Activated naive CD4-positive, alpha-beta T cell treated with anti-CD3 and anti-CD28 coated beads for 36 hours (primary cell): ENCODE measurements around the gene QRICH2. TPM values are rescaled to one million over a fixed set of nuclear protein-coding genes. Genes with fewer than 3 reads are reported as not detected.
A peak's percentile ranks its signal among the peaks of the same experiment; 100 is the strongest.
"Not testable (repeated sequence)": the region's sequence is repeated elsewhere in the genome, so short reads cannot be mapped to it uniquely, and the experiment has no call there.

Source experiments
- CTCF ChIA-PET: fragments of 350-600 bp; sonication (Branson Sonifier 250); formaldehyde crosslinking; loops from one replicate; lab custom pipeline; 2021; ENCODE audit warnings: antibody characterized with exemption; lab: Charles Lee
- DNase-seq: peaks from one replicate; pipeline ENCODE4 v3.0.0-alpha.2; 2020
- H3K27ac Mint-ChIP-seq: one replicate; pipeline ENCODE4 v1.8.0; 2021; ENCODE audit warnings: mild to moderate bottlenecking, mixed read lengths
- H3K27me3 Mint-ChIP-seq: one replicate; pipeline ENCODE4 v1.8.0; 2021; ENCODE audit warnings: low read depth, mixed read lengths
- H3K36me3 Mint-ChIP-seq: one replicate; pipeline ENCODE4 v1.8.0; 2021; ENCODE audit warnings: low read depth, mixed read lengths
- H3K4me1 Mint-ChIP-seq: one replicate; pipeline ENCODE4 v1.8.0; 2021; ENCODE audit warnings: low read depth, mixed read lengths
- H3K4me3 Mint-ChIP-seq: one replicate; pipeline ENCODE4 v1.8.0; 2021; ENCODE audit warnings: mild to moderate bottlenecking, moderate library complexity, mixed read lengths
- H3K9me3 Mint-ChIP-seq: one replicate; pipeline ENCODE4 v1.8.0; 2021; ENCODE audit warnings: mixed read lengths
- intact Hi-C: fragments of 100-400 bp; cut with micrococcal nuclease; formaldehyde crosslinking; loops from one replicate; pipeline ENCODE4 v1.15.1; 2023
- total RNA-seq, 2 experiments: library from RNA; stranded (reverse); gene quantifications; one replicate each; pipeline ENCODE4 v1.2.3, GENCODE V29; 2021

QRICH2 gene
- total RNA-seq, 2 experiments from 2014 or later, result 0.52 TPM

DNA sequence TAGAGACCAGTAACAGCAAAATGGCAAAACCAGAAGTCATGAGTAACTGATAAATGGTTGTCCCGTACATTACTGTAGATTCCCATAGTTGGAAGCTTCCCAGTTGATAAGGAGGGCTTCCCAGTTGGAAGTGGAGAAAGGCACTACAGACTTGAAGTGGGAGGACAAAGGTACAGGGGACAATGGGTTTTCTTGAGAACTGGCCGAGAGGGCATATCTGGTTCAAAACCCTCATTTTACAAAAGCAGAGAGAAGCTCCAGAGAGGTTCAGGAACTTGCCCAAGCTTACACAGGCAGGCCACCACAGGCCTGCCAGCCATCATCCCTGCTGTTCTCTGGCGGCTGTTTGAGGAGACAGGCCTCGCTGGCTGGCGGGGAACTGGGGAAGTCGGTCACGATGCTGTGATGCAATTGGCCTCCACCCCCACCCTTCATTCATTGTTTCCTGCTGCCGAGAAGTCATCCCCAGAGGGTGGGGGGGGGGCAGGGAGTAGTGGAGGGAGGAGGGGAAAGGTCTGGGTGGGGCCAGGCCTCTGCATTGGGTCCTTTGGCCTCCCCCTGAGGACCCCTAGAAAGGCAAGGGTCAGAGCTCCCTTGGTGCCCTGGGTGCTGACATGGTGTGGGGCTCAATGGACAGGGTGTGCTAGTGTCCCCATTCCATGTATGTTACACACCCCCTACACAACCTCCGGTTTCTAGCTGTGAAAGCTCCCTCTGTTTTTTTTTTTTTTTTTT lies 39.9 kb downstream of the QRICH2 start:
- intact Hi-C loops, result loop anchor here (1.0 to 10.0 kb wide), 5 partner anchors 77 to 1233 kb away; partner anchors contain the start of genes MFSD11 and SRSF2
- H3K4me1 Mint-ChIP-seq, result peaks cover 51% of the 10 kb centered on the region
- H3K27ac Mint-ChIP-seq, result peak overlapping the region; percentile 100
- CTCF ChIA-PET, result interaction anchor here (0.5 to 3.5 kb wide), 11 partner anchors 11 to 147 kb away, joined by 3 to 18 read pairs (median 4); no protein-coding TSS in a partner anchor
- peak; percentile 93 for DNase-seq
- H3K27me3 Mint-ChIP-seq, result no peaks in the 10 kb centered on the region
- peaks cover 54% of the 10 kb centered on the region for H3K36me3 Mint-ChIP-seq
- H3K9me3 Mint-ChIP-seq, result no peaks in the 10 kb centered on the region
- H3K4me3 Mint-ChIP-seq, result peak overlapping the region; percentile 88

DNA sequence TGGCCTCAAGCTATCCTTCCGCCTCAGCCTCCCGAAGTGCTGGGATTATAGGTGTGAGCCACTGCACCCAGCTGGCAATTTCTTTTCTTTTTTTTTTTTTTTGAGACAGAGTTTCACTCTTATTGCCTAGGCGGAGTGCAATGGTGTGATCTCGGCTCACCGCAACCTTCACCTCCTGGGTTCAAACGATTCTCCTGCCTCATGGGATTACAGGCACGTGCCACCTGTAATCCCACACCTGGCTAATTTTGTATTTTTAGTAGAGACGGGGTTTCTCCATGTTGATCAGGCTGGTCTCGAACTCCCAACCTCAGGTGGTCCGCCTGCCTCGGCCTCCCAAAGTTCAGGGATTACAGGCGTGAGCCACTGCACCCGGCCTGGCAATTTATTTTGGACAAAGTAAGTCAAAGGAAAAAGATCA lies 40.5 kb downstream of the QRICH2 start:
- Mint-ChIP-seq H3K4me1 (peaks cover 51% of the 10 kb centered on the region), H3K36me3 (peaks cover 54% of the 10 kb centered on the region), H3K27ac (peak overlapping the region; percentile 100), H3K4me3 (peak overlapping the region; percentile 88)
- CTCF ChIA-PET, result interaction anchor here (0.6 to 2.1 kb wide), 9 partner anchors 12 to 147 kb away, joined by 3 to 8 read pairs (median 4); no protein-coding TSS in a partner anchor
- H3K27me3 Mint-ChIP-seq, H3K9me3 Mint-ChIP-seq: not testable (repeated sequence)
- intact Hi-C loops, result loop anchor here (1.0 to 10.0 kb wide), 5 partner anchors 76 to 1233 kb away; partner anchors contain the start of genes MFSD11 and SRSF2
- peak; percentile 65 for DNase-seq

DNA sequence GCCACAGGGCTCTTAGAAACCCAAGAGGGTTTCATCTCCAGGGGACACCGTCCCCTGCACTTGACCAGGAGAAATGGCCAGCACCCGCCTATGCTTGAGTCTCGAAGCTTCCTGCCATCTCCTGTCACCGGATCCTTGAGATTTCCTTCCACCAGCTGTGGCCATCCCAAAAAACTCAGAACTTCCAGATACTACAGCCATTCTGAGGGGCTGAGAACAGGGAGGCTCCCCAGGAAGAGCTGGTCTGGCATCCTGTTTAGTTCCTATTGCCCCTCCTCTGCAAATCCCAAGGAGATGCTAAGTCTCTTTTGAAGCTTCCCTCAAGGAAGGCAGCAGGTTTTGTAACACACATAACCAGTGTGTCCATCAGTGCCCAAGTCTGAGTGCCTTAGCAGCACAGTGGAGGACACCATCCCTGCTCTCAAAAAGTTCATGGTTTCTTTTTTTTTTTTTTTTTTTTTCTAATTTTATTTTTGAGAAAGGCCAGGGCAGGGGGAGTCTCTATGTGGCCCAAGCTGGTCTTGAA lies 41.0 kb downstream of the QRICH2 start:
- peak; percentile 23 for DNase-seq
- Mint-ChIP-seq H3K4me3 (peak overlapping the region; percentile 88), H3K27me3 (no peaks in the 10 kb centered on the region), H3K9me3 (no peaks in the 10 kb centered on the region), H3K4me1 (peaks cover 52% of the 10 kb centered on the region), H3K27ac (peak overlapping the region; percentile 100), H3K36me3 (peaks cover 54% of the 10 kb centered on the region)
- CTCF ChIA-PET, result interaction anchor here (0.6 to 2.1 kb wide), 9 partner anchors 11 to 146 kb away, joined by 3 to 8 read pairs (median 4); no protein-coding TSS in a partner anchor
- intact Hi-C loops, result loop anchor here (5.0 to 10.0 kb wide), 4 partner anchors 470 to 1232 kb away; partner anchors contain the start of genes MFSD11 and SRSF2

DNA sequence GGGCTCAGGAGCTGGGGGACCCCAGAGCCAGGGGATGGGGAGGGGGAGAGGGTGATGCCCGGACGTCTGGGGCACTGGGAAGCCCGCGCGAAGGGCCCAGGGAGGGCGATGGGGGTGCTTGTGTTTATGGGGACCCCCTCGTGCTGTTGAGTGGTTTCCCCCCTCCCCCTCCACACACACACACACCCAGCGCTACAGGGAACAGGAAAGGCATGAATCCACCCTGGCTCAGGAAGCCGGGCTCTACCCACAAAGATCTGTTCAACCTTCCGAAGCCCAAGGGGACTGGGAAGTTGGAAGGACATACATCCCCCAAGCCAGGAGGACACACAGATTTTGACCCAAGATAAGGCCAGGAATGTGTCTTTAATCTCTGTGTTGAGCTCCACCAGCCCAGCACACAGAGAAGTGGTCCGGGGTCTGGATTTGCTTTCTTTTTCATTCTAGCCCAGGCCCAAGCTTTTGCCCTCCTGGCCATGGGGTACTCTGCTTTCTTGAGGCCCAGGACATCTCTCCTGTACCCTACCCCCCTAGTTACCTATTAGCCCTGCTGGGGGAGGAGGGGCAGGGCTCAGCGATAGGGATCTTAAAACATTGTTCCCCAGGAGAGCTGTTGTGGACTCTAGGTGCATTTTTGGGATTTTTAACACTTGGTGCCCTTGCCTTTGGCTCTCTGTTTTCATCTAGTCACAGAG lies 41.7 kb downstream of the QRICH2 start:
- Mint-ChIP-seq H3K27me3 (no peaks in the 10 kb centered on the region), H3K4me3 (peak overlapping the region; percentile 88), H3K36me3 (peaks cover 50% of the 10 kb centered on the region), H3K9me3 (no peaks in the 10 kb centered on the region), H3K27ac (peak overlapping the region; percentile 100), H3K4me1 (peaks cover 54% of the 10 kb centered on the region)
- DNase-seq, result peak; percentile 56
- intact Hi-C loops, result loop anchor here (5.0 to 10.0 kb wide), 4 partner anchors 471 to 1232 kb away; partner anchors contain the start of genes MFSD11 and SRSF2
- CTCF ChIA-PET, result interaction anchor here (0.6 to 2.0 kb wide), 6 partner anchors 10 to 145 kb away, joined by 3 to 8 read pairs (median 4); no protein-coding TSS in a partner anchor

DNA sequence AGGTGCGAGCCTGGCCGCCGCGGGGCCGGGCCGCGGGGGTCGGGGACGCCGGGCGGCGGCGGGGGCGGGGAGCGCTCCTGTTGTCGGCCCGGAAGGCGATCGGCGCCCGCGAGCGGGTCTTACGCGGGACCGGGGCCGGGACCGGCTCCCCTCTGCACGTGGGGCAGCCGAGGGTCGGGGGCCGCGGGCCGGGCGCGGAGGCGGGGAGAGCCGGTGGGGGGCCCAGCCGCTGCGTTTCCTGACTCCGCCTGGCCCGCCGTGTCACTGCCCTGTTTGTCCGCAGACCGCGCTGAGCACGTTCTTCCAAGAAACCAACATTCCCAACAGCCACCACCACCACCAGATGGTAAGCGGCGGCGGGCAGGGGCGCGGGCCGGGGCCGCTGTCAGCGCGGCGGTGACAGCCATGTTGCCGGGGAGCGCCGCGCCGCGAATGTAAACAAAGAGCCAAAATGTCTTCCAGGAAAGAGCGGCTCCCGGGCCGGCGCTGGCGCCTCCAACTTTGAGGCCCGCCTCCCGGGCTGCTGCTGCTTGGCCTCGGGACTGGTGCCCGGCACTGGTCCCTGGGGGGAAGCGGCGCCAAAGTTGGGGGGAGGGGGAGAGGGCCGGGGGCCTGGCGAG lies 42.3 kb downstream of the QRICH2 start:
- peak overlapping the region; percentile 100 for H3K27ac Mint-ChIP-seq
- intact Hi-C loops, result loop anchor here (2.0 to 10.0 kb wide), 5 partner anchors 195 to 1231 kb away; partner anchors contain the start of genes MFSD11 and SRSF2
- H3K4me1 Mint-ChIP-seq, result peaks cover 51% of the 10 kb centered on the region
- peak; percentile 65 for DNase-seq
- no peaks in the 10 kb centered on the region for H3K9me3 Mint-ChIP-seq
- peak overlapping the region; percentile 88 for H3K4me3 Mint-ChIP-seq
- no peaks in the 10 kb centered on the region for H3K27me3 Mint-ChIP-seq
- CTCF ChIA-PET, result interaction anchor here (1.2 to 2.0 kb wide), 6 partner anchors 9 to 145 kb away, joined by 3 to 8 read pairs (median 4); no protein-coding TSS in a partner anchor
- H3K36me3 Mint-ChIP-seq, result peaks cover 43% of the 10 kb centered on the region

DNA sequence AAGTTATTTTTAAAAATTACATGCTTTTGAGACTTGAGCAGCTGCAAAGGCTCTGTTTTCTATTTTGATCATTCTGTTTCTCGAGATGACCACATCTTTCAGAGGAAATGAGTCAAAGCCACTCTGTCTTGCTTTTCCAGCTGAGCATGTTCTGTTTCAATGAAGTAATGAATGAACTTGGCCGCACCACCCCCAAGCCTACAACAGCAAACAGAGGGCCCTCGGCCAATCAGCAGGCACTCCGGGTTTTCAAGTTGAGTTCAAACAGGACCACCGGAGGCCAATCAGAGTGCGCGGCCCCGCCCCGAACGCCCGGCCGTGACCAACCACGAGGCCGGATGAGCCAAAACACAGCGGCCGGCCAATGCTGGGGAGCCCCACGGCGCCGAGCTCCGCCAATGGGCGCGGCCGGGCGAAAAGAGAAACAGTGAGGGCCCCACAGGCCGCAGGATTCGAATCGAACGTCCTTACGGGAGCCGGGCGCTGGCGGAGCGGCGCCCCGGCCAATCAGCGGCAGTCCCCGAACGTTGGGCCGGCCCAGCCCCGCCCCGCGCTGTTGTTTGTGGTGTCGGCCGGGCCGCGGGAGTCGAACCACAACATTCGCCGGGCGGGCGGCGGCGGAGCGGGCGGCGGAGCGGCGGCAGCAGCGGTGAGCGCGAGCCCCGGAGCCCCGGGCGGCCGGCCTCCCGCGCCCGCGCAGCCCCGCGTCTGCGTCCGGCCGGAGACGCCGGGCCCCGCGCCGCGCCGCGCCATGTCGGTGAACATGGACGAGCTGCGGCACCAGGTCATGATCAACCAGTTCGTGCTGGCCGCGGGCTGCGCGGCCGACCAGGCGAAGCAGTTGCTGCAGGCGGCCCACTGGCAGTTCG lies 43.1 kb downstream of the QRICH2 start, which contains the start of gene UBALD2:
TSS of gene UBALD2 (plus strand) at position 594 of the 869 bp plus-strand sequence. CDS start at position 752, 158 bp downstream.
- H3K9me3 Mint-ChIP-seq, result no peaks in the 10 kb centered on the region
- CTCF ChIA-PET, result interaction anchor here (0.7 to 4.0 kb wide), 9 partner anchors 7 to 86 kb away, joined by 3 to 24 read pairs (median 3); no protein-coding TSS in a partner anchor
- peak within 1 kb of the TSS; percentile 88 for H3K4me3 Mint-ChIP-seq
- H3K27ac Mint-ChIP-seq, result peak within 1 kb of the TSS; percentile 100
- peaks cover 48% of the 10 kb centered on the region for H3K4me1 Mint-ChIP-seq
- H3K27me3 Mint-ChIP-seq, result no peaks in the 10 kb centered on the region
- peak; percentile 99 for DNase-seq
- intact Hi-C loops, result loop anchor here (1.0 to 10.0 kb wide), 10 partner anchors 7 to 1230 kb away; partner anchors contain the start of genes MFSD11 and SRSF2
- H3K36me3 Mint-ChIP-seq, result peaks cover 40% of the 10 kb centered on the region

DNA sequence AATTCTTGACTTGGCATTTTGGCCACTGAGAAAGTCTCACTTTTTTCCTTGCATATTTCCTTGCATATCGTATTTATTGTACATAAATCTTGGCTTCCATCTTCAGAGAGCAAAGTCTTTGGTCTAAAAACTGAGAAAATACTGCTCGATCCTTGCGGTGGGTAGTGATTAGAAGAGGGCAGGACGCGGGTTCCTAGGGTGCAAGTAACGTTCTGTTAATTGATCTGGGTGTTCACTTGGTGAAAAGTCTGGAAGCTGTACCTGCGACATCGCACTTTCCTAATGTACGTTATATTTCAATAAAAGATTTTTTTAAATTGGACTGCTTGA lies 43.7 kb downstream of the QRICH2 start:
- Mint-ChIP-seq H3K4me1 (peaks cover 42% of the 10 kb centered on the region), H3K27me3 (no peaks in the 10 kb centered on the region), H3K9me3 (no peaks in the 10 kb centered on the region), H3K36me3 (peaks cover 34% of the 10 kb centered on the region), H3K4me3 (peak overlapping the region; percentile 63), H3K27ac (peak overlapping the region; percentile 89)
- CTCF ChIA-PET, result interaction anchor here (0.7 to 4.0 kb wide), 13 partner anchors 8 to 85 kb away, joined by 3 to 24 read pairs (median 3); no protein-coding TSS in a partner anchor
- peak; percentile 32 for DNase-seq
- intact Hi-C loops, result loop anchor here (1.0 to 10.0 kb wide), 8 partner anchors 8 to 1230 kb away; no protein-coding TSS in a partner anchor

DNA sequence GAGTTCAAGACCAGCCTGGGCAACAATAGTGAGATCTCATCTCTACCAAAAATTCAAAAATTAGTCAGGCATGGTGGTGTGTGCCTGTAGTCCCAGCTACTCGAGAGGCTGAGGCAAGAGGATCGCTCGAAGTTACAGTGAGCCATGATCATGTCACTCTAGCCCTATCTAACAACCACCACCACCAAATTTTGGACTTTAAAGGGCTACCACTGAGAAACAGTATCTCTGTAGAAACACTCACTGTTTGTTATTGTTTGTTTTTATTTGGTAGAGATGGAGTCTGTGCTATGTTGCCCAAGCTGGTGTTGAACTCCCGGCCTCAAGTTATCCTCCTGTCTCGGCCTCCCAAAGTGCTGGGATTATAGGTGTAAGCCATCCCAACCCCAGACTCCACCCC lies 44.2 kb downstream of the QRICH2 start:
- H3K27me3 Mint-ChIP-seq, result no peaks in the 10 kb centered on the region
- intact Hi-C loops, result loop anchor here (1.0 to 10.0 kb wide), 8 partner anchors 8 to 1229 kb away; no protein-coding TSS in a partner anchor
- CTCF ChIA-PET, result interaction anchor here (0.7 to 4.0 kb wide), 11 partner anchors 9 to 84 kb away, joined by 3 to 24 read pairs (median 4); no protein-coding TSS in a partner anchor
- H3K9me3 Mint-ChIP-seq, result no peaks in the 10 kb centered on the region
- peak overlapping the region; percentile 63 for H3K4me3 Mint-ChIP-seq
- peak overlapping the region; percentile 89 for H3K27ac Mint-ChIP-seq
- H3K36me3 Mint-ChIP-seq, result peaks cover 29% of the 10 kb centered on the region
- DNase-seq, result no peak
- H3K4me1 Mint-ChIP-seq, result peaks cover 37% of the 10 kb centered on the region

DNA sequence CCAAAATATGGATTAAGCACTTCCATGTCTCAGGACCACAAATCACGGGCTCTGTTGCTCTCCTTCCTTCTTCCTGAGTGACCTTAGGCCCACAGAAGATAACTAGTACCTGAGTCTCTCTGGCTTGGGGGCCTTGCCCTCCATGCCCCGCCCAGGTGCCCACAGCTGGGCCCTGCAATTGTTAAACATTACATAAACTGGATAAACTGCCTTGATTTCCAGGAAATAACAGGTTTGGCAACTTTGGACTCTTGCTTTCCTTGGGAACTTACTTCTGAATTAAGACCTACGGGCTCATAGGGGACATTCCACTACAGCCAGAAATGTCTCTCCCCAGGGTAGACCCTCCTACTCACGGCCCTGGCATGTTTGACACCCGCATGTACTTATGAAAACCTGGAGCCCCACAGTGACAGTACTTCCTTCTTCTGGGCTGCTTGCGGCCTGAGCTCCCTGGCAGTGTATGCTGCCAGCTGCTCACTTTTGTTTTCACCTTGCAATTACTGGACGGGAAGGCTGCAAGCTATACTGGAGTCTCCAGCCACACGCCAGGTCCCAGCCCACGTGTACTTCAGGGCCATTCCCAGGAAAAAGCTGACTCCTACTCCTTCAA lies 45.2 kb downstream of the QRICH2 start:
- peak overlapping the region; percentile 89 for H3K27ac Mint-ChIP-seq
- intact Hi-C loops, result loop anchor here (10.0 kb wide), 2 partner anchors 1192 to 1228 kb away; no protein-coding TSS in a partner anchor
- no peaks in the 10 kb centered on the region for H3K9me3 Mint-ChIP-seq
- CTCF ChIA-PET, result interaction anchor here (0.6 to 4.0 kb wide), 12 partner anchors 10 to 162 kb away, joined by 3 to 24 read pairs (median 4); no protein-coding TSS in a partner anchor
- peaks cover 36% of the 10 kb centered on the region for H3K4me1 Mint-ChIP-seq
- H3K36me3 Mint-ChIP-seq, result peaks cover 18% of the 10 kb centered on the region
- peak; percentile 66 for DNase-seq
- H3K4me3 Mint-ChIP-seq, result peak overlapping the region; percentile 39
- no peaks in the 10 kb centered on the region for H3K27me3 Mint-ChIP-seq
